ENCODE results near the gene RGS3. TPM values are rescaled to one million over a fixed set of nuclear protein-coding genes. Genes with fewer than 3 reads are reported as not detected.

RGS3 gene
- total RNA-seq, 1 donor from 2014 or later, result 158 TPM

- no peaks in the 10 kb centered on the region for H3K27me3 ChIP-seq (ENCODE audit: control insufficient read depth, insufficient read depth, low read length)
- TF ChIP-seq, protein P1, sequence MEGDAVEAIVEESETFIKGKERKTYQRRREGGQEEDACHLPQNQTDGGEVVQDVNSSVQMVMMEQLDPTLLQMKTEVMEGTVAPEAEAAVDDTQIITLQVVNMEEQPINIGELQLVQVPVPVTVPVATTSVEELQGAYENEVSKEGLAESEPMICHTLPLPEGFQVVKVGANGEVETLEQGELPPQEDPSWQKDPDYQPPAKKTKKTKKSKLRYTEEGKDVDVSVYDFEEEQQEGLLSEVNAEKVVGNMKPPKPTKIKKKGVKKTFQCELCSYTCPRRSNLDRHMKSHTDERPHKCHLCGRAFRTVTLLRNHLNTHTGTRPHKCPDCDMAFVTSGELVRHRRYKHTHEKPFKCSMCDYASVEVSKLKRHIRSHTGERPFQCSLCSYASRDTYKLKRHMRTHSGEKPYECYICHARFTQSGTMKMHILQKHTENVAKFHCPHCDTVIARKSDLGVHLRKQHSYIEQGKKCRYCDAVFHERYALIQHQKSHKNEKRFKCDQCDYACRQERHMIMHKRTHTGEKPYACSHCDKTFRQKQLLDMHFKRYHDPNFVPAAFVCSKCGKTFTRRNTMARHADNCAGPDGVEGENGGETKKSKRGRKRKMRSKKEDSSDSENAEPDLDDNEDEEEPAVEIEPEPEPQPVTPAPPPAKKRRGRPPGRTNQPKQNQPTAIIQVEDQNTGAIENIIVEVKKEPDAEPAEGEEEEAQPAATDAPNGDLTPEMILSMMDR (IDR thresholded peaks at IDR 0.05; ENCODE audit: insufficient read depth, low read length, poor library complexity, severe bottlenecking), result no peak
- peaks cover 1% of the 10 kb centered on the region for H3K36me3 ChIP-seq (ENCODE audit: control insufficient read depth, insufficient read depth, low read length)
- H3K4me3 ChIP-seq (ENCODE audit: low read depth, low read length), result no peak overlapping the region
- DNase-seq (ENCODE audit: low read depth), result no peak
Measured at GRCh38 chr9:113580041-113580953, 116.8 kb downstream of the RGS3 start.

GRCh38 chr9:113580954-113581311 is 117.4 kb downstream of the RGS3 start:
- TF ChIP-seq, protein P1 (IDR thresholded peaks at IDR 0.05; ENCODE audit: insufficient read depth, low read length, poor library complexity, severe bottlenecking), result no peak
- Histone ChIP-seq H3K36me3 (ENCODE audit: control insufficient read depth, insufficient read depth, low read length) (peaks cover 1% of the 10 kb centered on the region), H3K27me3 (ENCODE audit: control insufficient read depth, insufficient read depth, low read length) (no peaks in the 10 kb centered on the region), H3K4me3 (ENCODE audit: low read depth, low read length) (no peak overlapping the region)
- DNase-seq (ENCODE audit: low read depth), result no peak

DNA sequence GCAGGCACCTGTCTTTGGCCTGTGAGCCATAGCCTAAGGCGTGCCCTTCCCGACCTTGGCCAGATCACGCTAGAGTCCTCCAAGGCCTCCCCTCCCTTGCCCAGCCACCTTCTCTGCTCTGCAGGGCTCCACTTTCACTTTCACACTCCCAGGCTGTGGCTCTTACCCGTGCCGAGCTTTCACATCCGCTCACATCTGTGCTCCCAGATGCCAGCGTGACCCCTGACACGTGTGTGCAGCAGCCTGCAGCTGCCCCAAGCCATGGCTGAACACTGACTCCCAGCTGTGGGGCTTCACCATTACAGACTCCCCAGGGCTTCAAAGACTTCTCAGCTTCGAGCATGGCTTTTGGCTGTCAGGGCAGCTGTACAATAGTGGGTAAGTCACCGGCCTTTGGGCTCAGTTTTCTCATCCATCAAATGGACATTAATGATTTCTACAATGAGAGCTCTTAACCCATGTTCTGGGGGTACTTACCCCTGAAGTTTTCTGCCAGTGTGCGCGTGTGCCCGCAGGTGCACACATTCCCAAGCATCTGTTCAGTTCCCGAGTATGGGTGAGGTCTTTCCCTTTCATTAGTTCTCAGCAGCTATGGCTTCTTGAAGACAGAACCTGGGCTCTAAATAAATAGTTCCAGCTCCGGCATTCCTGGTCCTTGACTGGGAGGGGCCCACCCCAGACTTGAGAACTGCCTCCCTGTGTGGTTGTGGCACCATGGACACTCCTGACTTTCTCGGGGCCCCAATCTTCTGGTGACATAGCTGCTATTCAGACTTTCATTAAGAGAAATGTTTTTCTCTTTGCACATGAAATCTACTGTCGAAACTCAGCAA is 118.6 kb downstream of the RGS3 start:
- TF ChIP-seq, protein P1 (IDR thresholded peaks at IDR 0.05; ENCODE audit: insufficient read depth, low read length, poor library complexity, severe bottlenecking), result peak; percentile 55
- no peak overlapping the region for H3K4me3 ChIP-seq (ENCODE audit: low read depth, low read length)
- H3K27me3 ChIP-seq (ENCODE audit: control insufficient read depth, insufficient read depth, low read length), result no peaks in the 10 kb centered on the region
- no peak for DNase-seq (ENCODE audit: low read depth)
- peaks cover 1% of the 10 kb centered on the region for H3K36me3 ChIP-seq (ENCODE audit: control insufficient read depth, insufficient read depth, low read length)

DNA sequence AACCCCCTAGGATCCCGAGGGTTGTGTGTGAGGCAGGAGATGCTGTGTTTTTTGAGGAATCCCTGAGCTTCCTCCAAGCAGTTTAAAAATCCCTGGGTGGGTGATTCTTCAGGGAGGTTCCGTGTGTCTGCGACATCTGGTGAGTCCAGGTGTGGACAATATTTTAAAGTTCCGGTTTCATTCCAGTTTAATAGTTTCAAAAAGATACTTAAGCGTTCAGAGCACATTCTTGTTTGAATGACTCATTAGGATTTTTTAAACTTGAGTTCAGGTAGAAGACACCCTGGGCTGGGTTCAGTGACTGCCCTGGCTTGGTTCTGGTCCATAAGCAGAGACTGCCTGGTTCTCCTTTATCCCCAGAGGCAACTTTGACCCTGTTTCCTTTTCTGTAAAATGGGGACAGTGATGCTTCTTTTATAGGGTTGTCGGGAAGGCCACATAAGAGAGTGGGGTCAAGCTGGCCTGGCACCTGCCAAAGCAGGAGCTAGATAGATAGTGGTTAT is 119.2 kb downstream of the RGS3 start:
- Histone ChIP-seq H3K27me3 (ENCODE audit: control insufficient read depth, insufficient read depth, low read length) (no peaks in the 10 kb centered on the region), H3K4me3 (ENCODE audit: low read depth, low read length) (no peak overlapping the region), H3K36me3 (ENCODE audit: control insufficient read depth, insufficient read depth, low read length) (peaks cover 1% of the 10 kb centered on the region)
- TF ChIP-seq, protein P1 (IDR thresholded peaks at IDR 0.05; ENCODE audit: insufficient read depth, low read length, poor library complexity, severe bottlenecking), result no peak
- DNase-seq (ENCODE audit: low read depth), result no peak

DNA sequence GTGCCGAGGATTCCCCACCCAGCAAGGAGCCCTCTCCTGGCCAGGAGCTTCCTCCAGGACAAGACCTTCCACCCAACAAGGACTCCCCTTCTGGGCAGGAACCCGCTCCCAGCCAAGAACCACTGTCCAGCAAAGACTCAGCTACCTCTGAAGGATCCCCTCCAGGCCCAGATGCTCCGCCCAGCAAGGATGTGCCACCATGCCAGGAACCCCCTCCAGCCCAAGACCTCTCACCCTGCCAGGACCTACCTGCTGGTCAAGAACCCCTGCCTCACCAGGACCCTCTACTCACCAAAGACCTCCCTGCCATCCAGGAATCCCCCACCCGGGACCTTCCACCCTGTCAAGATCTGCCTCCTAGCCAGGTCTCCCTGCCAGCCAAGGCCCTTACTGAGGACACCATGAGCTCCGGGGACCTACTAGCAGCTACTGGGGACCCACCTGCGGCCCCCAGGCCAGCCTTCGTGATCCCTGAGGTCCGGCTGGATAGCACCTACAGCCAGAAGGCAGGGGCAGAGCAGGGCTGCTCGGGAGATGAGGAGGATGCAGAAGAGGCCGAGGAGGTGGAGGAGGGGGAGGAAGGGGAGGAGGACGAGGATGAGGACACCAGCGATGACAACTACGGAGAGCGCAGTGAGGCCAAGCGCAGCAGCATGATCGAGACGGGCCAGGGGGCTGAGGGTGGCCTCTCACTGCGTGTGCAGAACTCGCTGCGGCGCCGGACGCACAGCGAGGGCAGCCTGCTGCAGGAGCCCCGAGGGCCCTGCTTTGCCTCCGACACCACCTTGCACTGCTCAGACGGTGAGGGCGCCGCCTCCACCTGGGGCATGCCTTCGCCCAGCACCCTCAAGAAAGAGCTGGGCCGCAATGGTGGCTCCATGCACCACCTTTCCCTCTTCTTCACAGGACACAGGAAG is 120.2 kb downstream of the RGS3 start:
- H3K4me3 ChIP-seq (ENCODE audit: low read depth, low read length), result no peak overlapping the region
- no peaks in the 10 kb centered on the region for H3K27me3 ChIP-seq (ENCODE audit: control insufficient read depth, insufficient read depth, low read length)
- DNase-seq (ENCODE audit: low read depth), result no peak
- TF ChIP-seq, protein P1 (IDR thresholded peaks at IDR 0.05; ENCODE audit: insufficient read depth, low read length, poor library complexity, severe bottlenecking), result no peak
- H3K36me3 ChIP-seq (ENCODE audit: control insufficient read depth, insufficient read depth, low read length), result peaks cover 1% of the 10 kb centered on the region

All from kidney epithelial cell (primary cell).